ENCODE results near the gene RMC1. TPM values are rescaled to one million over a fixed set of nuclear protein-coding genes. Genes with fewer than 3 reads are reported as not detected.
A peak's percentile ranks its signal among the peaks of the same experiment; 100 is the strongest.

Gene RMC1
- total RNA-seq, 1 donor from 2014 or later: 28.5 TPM

GRCh38 chr18:23470620-23471387, 32.5 kb upstream of the RMC1 start:
- Mint-ChIP-seq H3K36me3 (ENCODE audit: unreplicated experiment) (peaks cover 4% of the 10 kb centered on the region), H3K27me3 (ENCODE audit: unreplicated experiment) (no peaks in the 10 kb centered on the region)

GRCh38 chr18:23471486-23471885, 31.8 kb upstream of the RMC1 start:
- peaks cover 4% of the 10 kb centered on the region for H3K36me3 Mint-ChIP-seq (ENCODE audit: unreplicated experiment)
- H3K27ac Mint-ChIP-seq (ENCODE audit: unreplicated experiment): no peak overlapping the region
- no peaks in the 10 kb centered on the region for H3K9me3 Mint-ChIP-seq (ENCODE audit: unreplicated experiment)

More at GRCh38 chr18:23470620-23471387, 32.5 kb upstream of the RMC1 start:
- H3K4me3 Mint-ChIP-seq (ENCODE audit: unreplicated experiment): no peak overlapping the region
- H3K9me3 Mint-ChIP-seq (ENCODE audit: unreplicated experiment): no peaks in the 10 kb centered on the region
- TF ChIP-seq, protein P1, sequence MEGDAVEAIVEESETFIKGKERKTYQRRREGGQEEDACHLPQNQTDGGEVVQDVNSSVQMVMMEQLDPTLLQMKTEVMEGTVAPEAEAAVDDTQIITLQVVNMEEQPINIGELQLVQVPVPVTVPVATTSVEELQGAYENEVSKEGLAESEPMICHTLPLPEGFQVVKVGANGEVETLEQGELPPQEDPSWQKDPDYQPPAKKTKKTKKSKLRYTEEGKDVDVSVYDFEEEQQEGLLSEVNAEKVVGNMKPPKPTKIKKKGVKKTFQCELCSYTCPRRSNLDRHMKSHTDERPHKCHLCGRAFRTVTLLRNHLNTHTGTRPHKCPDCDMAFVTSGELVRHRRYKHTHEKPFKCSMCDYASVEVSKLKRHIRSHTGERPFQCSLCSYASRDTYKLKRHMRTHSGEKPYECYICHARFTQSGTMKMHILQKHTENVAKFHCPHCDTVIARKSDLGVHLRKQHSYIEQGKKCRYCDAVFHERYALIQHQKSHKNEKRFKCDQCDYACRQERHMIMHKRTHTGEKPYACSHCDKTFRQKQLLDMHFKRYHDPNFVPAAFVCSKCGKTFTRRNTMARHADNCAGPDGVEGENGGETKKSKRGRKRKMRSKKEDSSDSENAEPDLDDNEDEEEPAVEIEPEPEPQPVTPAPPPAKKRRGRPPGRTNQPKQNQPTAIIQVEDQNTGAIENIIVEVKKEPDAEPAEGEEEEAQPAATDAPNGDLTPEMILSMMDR (IDR thresholded peaks at IDR 0.05; ENCODE audit: partially characterized antibody, unreplicated experiment): no peak
- DNase-seq: no peak
- peak overlapping the region; percentile 31 for H3K27ac Mint-ChIP-seq (ENCODE audit: unreplicated experiment)
- H3K4me1 Mint-ChIP-seq (ENCODE audit: low read depth, unreplicated experiment): no peaks in the 10 kb centered on the region

GRCh38 chr18:23479829-23480505, 23.3 kb upstream of the RMC1 start:
- Mint-ChIP-seq H3K4me1 (ENCODE audit: low read depth, unreplicated experiment) (peaks cover 4% of the 10 kb centered on the region), H3K4me3 (ENCODE audit: unreplicated experiment) (no peak overlapping the region), H3K27ac (ENCODE audit: unreplicated experiment) (no peak overlapping the region), H3K27me3 (ENCODE audit: unreplicated experiment) (peaks cover 4% of the 10 kb centered on the region), H3K9me3 (ENCODE audit: unreplicated experiment) (peaks cover 2% of the 10 kb centered on the region), H3K36me3 (ENCODE audit: unreplicated experiment) (no peaks in the 10 kb centered on the region)
- DNase-seq: no peak
- TF ChIP-seq, protein P1 (IDR thresholded peaks at IDR 0.05; ENCODE audit: partially characterized antibody, unreplicated experiment): no peak

More at GRCh38 chr18:23471486-23471885, 31.8 kb upstream of the RMC1 start:
- DNase-seq: no peak
- Mint-ChIP-seq H3K4me1 (ENCODE audit: low read depth, unreplicated experiment) (no peaks in the 10 kb centered on the region), H3K4me3 (ENCODE audit: unreplicated experiment) (no peak overlapping the region), H3K27me3 (ENCODE audit: unreplicated experiment) (no peaks in the 10 kb centered on the region)
- TF ChIP-seq, protein P1 (IDR thresholded peaks at IDR 0.05; ENCODE audit: partially characterized antibody, unreplicated experiment): no peak

DNA sequence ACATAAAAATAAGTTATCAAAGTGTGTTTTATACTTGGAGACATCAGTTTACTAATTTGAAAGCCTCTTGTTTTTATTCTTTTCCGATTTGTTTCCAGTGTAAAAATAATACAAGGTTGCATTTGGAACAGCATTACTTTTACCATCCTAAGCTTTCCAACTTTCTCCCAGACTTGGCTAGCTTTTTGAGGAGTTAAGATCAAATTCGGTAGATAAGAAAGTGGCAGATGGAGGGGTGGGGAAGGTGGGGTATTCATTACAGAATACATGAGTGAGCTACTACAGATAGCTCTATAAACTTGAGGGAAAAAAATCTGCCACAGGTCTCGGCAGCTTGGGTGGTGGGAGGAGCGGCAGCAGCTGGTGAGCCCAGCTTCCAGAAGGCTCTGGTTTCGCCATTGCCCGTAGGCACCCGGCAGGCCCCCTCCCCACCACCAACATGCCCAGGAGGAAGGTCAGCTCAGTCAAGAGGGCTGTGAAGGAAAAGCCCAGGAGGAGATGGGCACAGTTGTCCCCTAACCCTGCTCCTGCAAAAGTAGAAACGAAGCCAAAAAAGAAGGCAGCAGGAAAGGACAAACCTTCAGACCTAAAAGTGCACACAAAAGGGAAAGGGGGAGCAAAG, 18.6 kb upstream of the RMC1 start:
- H3K4me3 Mint-ChIP-seq (ENCODE audit: unreplicated experiment): no peak overlapping the region
- peaks cover 4% of the 10 kb centered on the region for H3K4me1 Mint-ChIP-seq (ENCODE audit: low read depth, unreplicated experiment)
- H3K27me3 Mint-ChIP-seq (ENCODE audit: unreplicated experiment): no peaks in the 10 kb centered on the region
- TF ChIP-seq, protein P1 (IDR thresholded peaks at IDR 0.05; ENCODE audit: partially characterized antibody, unreplicated experiment): no peak
- H3K36me3 Mint-ChIP-seq (ENCODE audit: unreplicated experiment): no peaks in the 10 kb centered on the region
- no peaks in the 10 kb centered on the region for H3K9me3 Mint-ChIP-seq (ENCODE audit: unreplicated experiment)
- DNase-seq: no peak
- H3K27ac Mint-ChIP-seq (ENCODE audit: unreplicated experiment): peak overlapping the region; percentile 55
